HL-60/S4 treated with phorbol 12-myristate 13-acetate at 8.2 ng/mL for 4 days and 3 days (cell line): Measurements from ENCODE around the gene REEP2.
"Not testable (repeated sequence)": the region's sequence is repeated elsewhere in the genome, so short reads cannot be mapped to it uniquely, and the experiment has no call there.

Experiments
- in situ Hi-C: fragments of 300-500 bp; cut with MboI; formaldehyde crosslinking; loops from 2 replicates; pipeline ENCODE4 v1.15.0; 2022; ENCODE audit warnings: low sequenced_read_pairs

REEP2 gene

GRCh38 chr5:138465261-138466124 is 26.6 kb downstream of the REEP2 start, which contains the start of gene EGR1:
TSS of gene EGR1 (plus strand) at chr5:138465479. CDS start at chr5:138465762, 283 bp downstream.
- in situ Hi-C loops, result no loop called here

GRCh38 chr5:138466125-138466899 is 27.5 kb downstream of the REEP2 start:
- in situ Hi-C loops, result no loop called here

DNA sequence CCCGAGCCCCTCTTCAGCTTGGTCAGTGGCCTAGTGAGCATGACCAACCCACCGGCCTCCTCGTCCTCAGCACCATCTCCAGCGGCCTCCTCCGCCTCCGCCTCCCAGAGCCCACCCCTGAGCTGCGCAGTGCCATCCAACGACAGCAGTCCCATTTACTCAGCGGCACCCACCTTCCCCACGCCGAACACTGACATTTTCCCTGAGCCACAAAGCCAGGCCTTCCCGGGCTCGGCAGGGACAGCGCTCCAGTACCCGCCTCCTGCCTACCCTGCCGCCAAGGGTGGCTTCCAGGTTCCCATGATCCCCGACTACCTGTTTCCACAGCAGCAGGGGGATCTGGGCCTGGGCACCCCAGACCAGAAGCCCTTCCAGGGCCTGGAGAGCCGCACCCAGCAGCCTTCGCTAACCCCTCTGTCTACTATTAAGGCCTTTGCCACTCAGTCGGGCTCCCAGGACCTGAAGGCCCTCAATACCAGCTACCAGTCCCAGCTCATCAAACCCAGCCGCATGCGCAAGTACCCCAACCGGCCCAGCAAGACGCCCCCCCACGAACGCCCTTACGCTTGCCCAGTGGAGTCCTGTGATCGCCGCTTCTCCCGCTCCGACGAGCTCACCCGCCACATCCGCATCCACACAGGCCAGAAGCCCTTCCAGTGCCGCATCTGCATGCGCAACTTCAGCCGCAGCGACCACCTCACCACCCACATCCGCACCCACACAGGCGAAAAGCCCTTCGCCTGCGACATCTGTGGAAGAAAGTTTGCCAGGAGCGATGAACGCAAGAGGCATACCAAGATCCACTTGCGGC is 28.2 kb downstream of the REEP2 start:
- in situ Hi-C loops, result no loop called here

DNA sequence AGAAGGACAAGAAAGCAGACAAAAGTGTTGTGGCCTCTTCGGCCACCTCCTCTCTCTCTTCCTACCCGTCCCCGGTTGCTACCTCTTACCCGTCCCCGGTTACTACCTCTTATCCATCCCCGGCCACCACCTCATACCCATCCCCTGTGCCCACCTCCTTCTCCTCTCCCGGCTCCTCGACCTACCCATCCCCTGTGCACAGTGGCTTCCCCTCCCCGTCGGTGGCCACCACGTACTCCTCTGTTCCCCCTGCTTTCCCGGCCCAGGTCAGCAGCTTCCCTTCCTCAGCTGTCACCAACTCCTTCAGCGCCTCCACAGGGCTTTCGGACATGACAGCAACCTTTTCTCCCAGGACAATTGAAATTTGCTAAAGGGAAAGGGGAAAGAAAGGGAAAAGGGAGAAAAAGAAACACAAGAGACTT is 28.9 kb downstream of the REEP2 start:
- in situ Hi-C loops, result no loop called here

GRCh38 chr5:138468133-138468965 is 29.5 kb downstream of the REEP2 start:
- in situ Hi-C loops, result no loop called here

- in situ Hi-C loops, result no loop called here
Observed at GRCh38 chr5:138468966-138469539, 30.2 kb downstream of the REEP2 start.

- in situ Hi-C loops, result no loop called here
Observed at GRCh38 chr5:138469540-138470321, 30.9 kb downstream of the REEP2 start.

DNA sequence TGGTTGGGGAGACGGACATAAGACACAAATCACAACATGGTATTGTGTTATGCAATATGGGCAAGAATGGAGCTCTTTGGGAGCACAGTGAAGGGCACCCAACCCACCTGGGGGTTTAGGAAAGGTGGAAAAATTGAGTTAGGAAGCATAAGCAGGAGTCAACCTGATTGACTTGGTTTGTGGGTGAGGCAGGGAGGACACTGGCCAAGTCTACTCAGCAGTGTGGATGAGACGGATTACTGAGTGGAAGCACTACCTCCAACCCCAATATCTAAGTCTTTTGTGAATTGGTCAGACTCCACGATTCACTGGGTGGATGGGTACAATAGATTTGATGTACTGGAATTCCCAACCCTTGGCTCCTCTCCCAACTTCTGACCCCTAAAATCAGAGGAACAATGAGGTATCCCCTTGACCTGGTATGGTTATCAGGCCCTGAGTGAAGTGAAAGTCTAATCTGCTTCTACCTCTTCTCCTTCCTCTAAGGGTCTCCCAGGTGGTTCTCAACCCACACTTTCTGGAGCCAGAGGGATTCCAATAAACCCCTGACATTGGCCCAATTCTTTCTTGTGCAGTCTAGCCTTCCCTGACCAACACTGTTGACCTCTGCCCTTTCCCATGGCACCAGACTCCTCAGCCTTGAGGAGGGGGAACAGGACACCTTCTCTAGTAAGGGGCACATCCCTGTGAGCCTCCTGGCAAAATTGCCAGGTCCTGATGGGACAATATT is 31.6 kb downstream of the REEP2 start:
- in situ Hi-C loops, result no loop called here

GRCh38 chr5:138471052-138471361 is 32.1 kb downstream of the REEP2 start:
- in situ Hi-C loops, result no loop called here

DNA sequence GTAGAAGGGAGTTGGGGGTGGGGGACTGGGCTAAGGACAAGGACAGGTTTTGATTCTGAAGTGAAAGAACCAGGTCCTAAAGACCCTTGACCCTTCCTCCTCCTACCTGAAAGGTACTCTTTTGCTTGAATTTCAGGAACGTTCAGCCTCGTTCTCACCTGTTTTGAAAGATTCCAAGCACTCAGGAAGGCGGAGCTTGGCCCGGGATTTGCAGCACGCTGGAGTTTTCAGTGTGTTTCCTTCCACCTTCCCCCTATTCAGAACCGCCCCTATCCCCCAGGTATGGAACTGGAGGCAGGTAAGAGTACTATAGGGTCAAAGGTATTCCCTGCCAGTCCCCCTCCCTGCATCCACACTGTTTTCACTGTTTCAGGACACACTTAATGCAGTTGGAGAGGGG is 33.5 kb downstream of the REEP2 start:
- in situ Hi-C loops, result no loop called here

GRCh38 chr5:138473151-138473550 is 34.3 kb downstream of the REEP2 start:
- in situ Hi-C loops, result not testable (repeated sequence)

DNA sequence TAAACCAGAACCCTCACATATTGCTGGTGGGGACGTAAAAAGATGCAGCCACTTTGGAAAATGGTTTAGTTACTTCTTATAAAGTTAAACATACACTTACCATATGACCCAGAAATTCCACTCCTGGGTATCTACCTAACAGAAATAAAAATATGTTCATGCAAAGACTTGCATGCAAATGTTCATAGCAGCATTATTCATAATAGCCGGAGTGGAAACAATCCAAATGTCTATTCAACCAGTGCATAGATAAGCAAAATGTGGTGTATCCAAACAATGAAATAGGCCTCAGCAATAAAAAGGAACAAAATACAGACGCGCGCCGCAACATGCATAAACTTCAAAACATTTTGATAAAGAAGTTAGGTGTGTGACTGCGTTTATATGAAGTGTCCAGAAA is 38.1 kb downstream of the REEP2 start:
- in situ Hi-C loops, result no loop called here

DNA sequence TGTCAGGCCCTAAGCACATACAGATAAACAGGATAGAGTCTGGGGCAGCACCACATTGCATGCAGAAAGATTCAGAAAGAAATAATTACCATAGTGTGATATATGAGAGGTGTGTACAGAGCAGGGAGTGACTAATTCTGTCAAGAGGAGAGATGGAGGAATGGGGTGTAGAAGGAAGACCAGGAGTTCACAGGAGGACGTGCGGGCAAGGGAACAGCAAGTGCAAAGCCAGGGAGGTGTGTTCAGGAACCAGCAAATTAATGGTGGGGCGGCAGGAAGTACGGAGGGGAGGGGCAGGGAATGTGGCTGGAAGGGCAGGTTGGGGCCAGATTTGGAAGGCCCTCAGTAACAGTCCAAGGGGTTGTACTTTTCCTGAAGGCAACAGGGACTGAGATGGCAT is 43.8 kb downstream of the REEP2 start:
- in situ Hi-C loops, result no loop called here

DNA sequence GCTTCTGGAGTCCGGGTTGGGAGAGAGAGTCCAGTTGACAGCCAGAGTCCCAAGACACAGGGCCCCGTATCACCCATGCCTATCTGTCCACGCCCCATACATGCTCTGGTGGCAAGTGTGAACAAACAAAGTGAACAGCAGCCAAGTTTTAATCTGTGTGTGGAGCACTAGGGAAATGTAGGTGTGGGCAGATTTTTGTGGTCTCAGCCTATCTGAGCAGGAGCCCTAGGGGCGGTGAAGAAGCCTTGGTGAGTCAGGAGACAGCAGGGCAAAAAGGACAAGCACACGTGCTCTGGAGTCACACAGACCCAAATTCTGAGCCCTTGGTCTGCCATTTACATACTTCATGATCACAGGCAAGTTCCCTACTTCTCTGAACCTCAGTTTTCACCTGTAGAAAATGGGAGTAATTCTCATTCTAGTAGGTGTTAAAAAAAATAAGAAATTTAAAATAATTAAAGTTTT is 49.7 kb downstream of the REEP2 start:
- in situ Hi-C loops, result no loop called here

- in situ Hi-C loops, result no loop called here
Observed at GRCh38 chr5:138489683-138490061, 50.8 kb downstream of the REEP2 start.

- in situ Hi-C loops, result no loop called here
Observed at GRCh38 chr5:138490648-138491283, 51.9 kb downstream of the REEP2 start.

- in situ Hi-C loops, result no loop called here
Observed at GRCh38 chr5:138491284-138491648, 52.4 kb downstream of the REEP2 start.
